VCaP (cell line): Measurements from ENCODE around the gene MAEA.

Experiments used
- H3K27ac ChIP-seq: fragments of 450-650 bp; 2 replicates; pipeline ENCODE4 v1.5.1; 2017
- CTCF ChIP-seq: fragments of 450-650 bp; conservative IDR thresholded peaks from 2 replicates; pipeline ENCODE4 v1.5.1; 2017; ENCODE audit warnings: mild to moderate bottlenecking, moderate library complexity

The MAEA gene

GRCh38 chr4:1358421-1359143 is 68.9 kb downstream of the MAEA start:
- no peak overlapping the region for H3K27ac ChIP-seq
- TF ChIP-seq CTCF, result no peak

GRCh38 chr4:1359144-1359501 is 69.4 kb downstream of the MAEA start:
- H3K27ac ChIP-seq, result no peak overlapping the region
- no peak for TF ChIP-seq CTCF

GRCh38 chr4:1359976-1360375 is 70.3 kb downstream of the MAEA start:
- H3K27ac ChIP-seq, result no peak overlapping the region
- TF ChIP-seq CTCF, result no peak

GRCh38 chr4:1360423-1361283 is 71.0 kb downstream of the MAEA start:
- H3K27ac ChIP-seq, result no peak overlapping the region
- no peak for TF ChIP-seq CTCF

GRCh38 chr4:1361431-1361830 is 71.7 kb downstream of the MAEA start:
- H3K27ac ChIP-seq, result no peak overlapping the region
- TF ChIP-seq CTCF, result no peak

- TF ChIP-seq CTCF, result no peak
- H3K27ac ChIP-seq, result no peak overlapping the region
These were observed 72.4 kb downstream of the MAEA start for GRCh38 chr4:1362046-1362445.

- TF ChIP-seq CTCF, result no peak
- no peak overlapping the region for H3K27ac ChIP-seq
These were observed 72.8 kb downstream of the MAEA start for GRCh38 chr4:1362521-1362920.
